Astrocyte of the cerebellum (primary cell): Measurements from ENCODE around the gene TMEM209.

Experiments used
- DNase-seq: peaks from one replicate; pipeline ENCODE4 v3.0.0-alpha.2; 2011; ENCODE audit warnings: low read depth
- H3K4me3 ChIP-seq: 2 replicates; pipeline ENCODE4 v1.5.1; 2011; ENCODE audit warnings: mild to moderate bottlenecking, low read depth, low read length, moderate library complexity
- in situ Hi-C: cut with HindIII; loops from 2 replicates; pipeline ENCODE4 v1.10.0; 2017; ENCODE audit warnings: low sequenced_read_pairs
- TF ChIP-seq, protein P1 (sequence below): IDR thresholded peaks from 2 replicates; pipeline ENCODE4 v1.5.1; 2012; ENCODE audit warnings: low read length, low read depth, moderate library complexity, mild to moderate bottlenecking; ENCODE audit errors: missing control alignments

The TMEM209 gene

GRCh38 chr7:130144312-130145171, 60.7 kb downstream of the TMEM209 start:
- DNase-seq: peak; percentile 36
- in situ Hi-C loops: no loop called here
- no peak overlapping the region for H3K4me3 ChIP-seq
- TF ChIP-seq, protein P1, sequence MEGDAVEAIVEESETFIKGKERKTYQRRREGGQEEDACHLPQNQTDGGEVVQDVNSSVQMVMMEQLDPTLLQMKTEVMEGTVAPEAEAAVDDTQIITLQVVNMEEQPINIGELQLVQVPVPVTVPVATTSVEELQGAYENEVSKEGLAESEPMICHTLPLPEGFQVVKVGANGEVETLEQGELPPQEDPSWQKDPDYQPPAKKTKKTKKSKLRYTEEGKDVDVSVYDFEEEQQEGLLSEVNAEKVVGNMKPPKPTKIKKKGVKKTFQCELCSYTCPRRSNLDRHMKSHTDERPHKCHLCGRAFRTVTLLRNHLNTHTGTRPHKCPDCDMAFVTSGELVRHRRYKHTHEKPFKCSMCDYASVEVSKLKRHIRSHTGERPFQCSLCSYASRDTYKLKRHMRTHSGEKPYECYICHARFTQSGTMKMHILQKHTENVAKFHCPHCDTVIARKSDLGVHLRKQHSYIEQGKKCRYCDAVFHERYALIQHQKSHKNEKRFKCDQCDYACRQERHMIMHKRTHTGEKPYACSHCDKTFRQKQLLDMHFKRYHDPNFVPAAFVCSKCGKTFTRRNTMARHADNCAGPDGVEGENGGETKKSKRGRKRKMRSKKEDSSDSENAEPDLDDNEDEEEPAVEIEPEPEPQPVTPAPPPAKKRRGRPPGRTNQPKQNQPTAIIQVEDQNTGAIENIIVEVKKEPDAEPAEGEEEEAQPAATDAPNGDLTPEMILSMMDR: no peak

DNA sequence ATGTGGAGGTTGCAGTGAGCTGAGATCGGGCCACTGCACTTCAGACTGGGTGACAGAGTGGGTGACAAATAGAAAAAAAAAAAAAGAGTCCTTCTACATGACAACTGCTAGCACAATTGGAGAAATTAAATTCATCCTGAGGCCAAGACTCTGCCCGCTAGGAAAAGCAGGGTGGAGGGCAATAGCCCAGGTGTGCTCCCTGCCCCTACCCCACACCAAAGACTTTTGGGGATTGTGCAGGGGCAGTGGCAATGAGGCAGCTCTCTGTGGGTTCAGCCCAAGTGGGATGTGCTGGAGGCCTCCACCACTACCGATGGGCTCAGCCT, 61.3 kb downstream of the TMEM209 start:
- no peak overlapping the region for H3K4me3 ChIP-seq
- in situ Hi-C loops: no loop called here
- no peak for DNase-seq
- TF ChIP-seq, protein P1: no peak

DNA sequence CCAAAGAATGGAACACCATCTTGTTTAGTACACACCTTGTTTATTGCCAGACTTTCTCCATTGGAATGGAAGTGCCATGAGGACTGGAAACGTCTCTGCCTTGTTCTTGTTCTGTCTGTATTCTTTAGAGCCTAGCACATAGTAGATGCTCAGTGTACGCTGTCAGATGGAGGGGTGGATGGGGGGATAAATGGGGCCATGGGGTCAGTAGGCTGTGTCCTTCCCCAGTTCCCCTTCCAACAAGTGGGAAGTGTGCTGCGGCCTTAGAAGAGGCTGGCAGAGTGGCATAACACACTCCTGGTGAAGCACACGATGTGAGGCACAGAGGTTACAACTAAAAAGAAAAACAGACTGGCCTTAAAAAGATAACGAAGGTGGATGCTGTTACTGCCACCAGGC, 61.9 kb downstream of the TMEM209 start:
- TF ChIP-seq, protein P1: no peak
- H3K4me3 ChIP-seq: no peak overlapping the region
- in situ Hi-C loops: no loop called here
- DNase-seq: no peak

DNA sequence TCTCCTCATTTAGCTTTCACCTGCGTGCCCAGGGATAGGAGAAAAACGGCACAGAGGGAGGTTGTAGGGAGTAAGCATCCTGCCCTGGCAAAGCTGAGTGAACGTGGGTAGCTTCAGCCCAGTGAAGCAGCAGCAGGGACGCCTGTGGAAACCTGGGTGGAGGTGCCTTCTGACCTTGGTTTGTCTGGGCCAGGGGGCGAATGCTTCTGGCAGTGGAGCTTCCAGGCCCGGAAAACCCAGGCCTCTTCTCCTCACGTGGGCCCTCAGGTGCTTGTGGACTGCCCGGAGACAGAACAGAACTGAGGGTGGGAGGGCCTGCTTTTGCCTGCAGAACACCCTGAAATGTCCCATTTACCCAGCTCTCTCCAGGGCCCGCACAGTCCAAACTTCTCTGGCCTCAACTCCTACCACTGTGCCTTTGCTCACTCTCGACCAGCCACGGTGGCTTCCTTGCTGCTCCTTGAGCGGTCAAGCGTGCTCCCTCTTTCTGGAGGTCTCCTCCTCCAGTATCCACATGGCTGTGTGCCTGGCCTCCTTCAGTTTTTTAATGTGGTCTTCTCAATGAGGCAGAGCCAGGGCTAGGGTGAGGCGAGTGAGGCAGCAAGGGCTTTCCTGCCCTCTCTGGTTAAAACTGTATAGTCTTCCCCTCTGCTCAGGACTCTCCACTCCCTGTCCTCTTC, 62.4 kb downstream of the TMEM209 start:
- TF ChIP-seq, protein P1: no peak
- in situ Hi-C loops: no loop called here
- DNase-seq: no peak
- no peak overlapping the region for H3K4me3 ChIP-seq

GRCh38 chr7:130141884-130142653, 63.1 kb downstream of the TMEM209 start:
- in situ Hi-C loops: no loop called here
- TF ChIP-seq, protein P1: no peak
- no peak for DNase-seq
- H3K4me3 ChIP-seq: no peak overlapping the region

- peak overlapping the region; percentile 10 for H3K4me3 ChIP-seq
- in situ Hi-C loops: no loop called here
- peak; percentile 34 for DNase-seq
- TF ChIP-seq, protein P1: no peak
These were observed 63.9 kb downstream of the TMEM209 start for GRCh38 chr7:130141161-130141883.
